HL-60 (cell line): ENCODE results near the gene SPART.

Experiments used
- DNase-seq, 2 experiments: peaks; one replicate each; pipeline ENCODE4 v3.0.0-alpha.2; 2010 to 2020; ENCODE audit warnings: low read depth in 1 of 2, low spot score in 1 of 2
- H3K27ac ChIP-seq: fragments of 250-450 bp; sonication (Bioruptor Pico); replicated peaks from 2 replicates; pipeline ENCODE4 v1.5.1; 2020; ENCODE audit warnings: mild to moderate bottlenecking, moderate library complexity
- H3K27me3 ChIP-seq: fragments of 250-450 bp; sonication (Bioruptor Pico); 2 replicates; pipeline ENCODE4 v1.5.1; 2021; ENCODE audit warnings: mild to moderate bottlenecking, moderate library complexity; ENCODE audit not compliant: insufficient read depth, poor library complexity, severe bottlenecking
- H3K4me3 ChIP-seq: replicated peaks from 2 replicates; pipeline ENCODE4 v1.5.1; 2011; ENCODE audit warnings: mild to moderate bottlenecking, control low read depth, low read length; ENCODE audit not compliant: insufficient read depth
- GABPA ChIP-seq: IDR thresholded peaks from 2 replicates; pipeline ENCODE4 v1.6.1; 2012; ENCODE audit warnings: low read depth
- POLR2AphosphoS5 ChIP-seq: IDR thresholded peaks from 2 replicates; pipeline ENCODE4 v1.6.1; 2012; ENCODE audit warnings: low read depth
- SPI1 ChIP-seq: IDR thresholded peaks from 2 replicates; pipeline ENCODE4 v1.6.1; 2012; ENCODE audit warnings: low read depth, mild to moderate bottlenecking, borderline replicate concordance
- TF ChIP-seq, protein P1 (sequence below): IDR thresholded peaks from 2 replicates; pipeline ENCODE4 v1.6.1; 2012; ENCODE audit warnings: low read depth; ENCODE audit not compliant: insufficient replicate concordance
- TF ChIP-seq, protein P2 (sequence below): IDR thresholded peaks from one replicate; pipeline ENCODE4 v1.5.1; 2011; ENCODE audit warnings: low read length, control low read depth, inconsistent platforms; ENCODE audit not compliant: insufficient read depth

SPART gene

DNA sequence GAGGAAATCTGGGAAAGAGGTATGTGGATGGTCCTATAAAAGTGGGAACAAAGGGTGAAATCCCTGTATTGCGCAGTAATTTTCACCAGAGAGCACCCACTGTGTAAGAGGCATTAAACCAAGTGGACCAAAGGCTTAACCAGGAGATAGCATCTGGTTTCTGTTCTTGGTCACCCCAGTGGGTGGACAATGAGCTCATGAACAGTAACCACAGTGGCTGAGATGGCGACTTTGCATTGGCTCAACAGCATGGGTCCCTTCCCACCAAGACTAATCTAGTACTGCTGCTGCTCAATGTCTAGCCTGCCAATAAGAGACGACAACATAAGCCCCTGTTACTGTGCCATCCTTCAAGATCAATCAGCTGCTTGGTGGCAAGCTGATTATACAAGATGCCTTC lies 85.2 kb downstream of the SPART start:
- H3K4me3 ChIP-seq: no peak overlapping the region
- TF ChIP-seq GABPA (no peak), SPI1 (no peak), POLR2AphosphoS5 (no peak)
- TF ChIP-seq, protein P1, sequence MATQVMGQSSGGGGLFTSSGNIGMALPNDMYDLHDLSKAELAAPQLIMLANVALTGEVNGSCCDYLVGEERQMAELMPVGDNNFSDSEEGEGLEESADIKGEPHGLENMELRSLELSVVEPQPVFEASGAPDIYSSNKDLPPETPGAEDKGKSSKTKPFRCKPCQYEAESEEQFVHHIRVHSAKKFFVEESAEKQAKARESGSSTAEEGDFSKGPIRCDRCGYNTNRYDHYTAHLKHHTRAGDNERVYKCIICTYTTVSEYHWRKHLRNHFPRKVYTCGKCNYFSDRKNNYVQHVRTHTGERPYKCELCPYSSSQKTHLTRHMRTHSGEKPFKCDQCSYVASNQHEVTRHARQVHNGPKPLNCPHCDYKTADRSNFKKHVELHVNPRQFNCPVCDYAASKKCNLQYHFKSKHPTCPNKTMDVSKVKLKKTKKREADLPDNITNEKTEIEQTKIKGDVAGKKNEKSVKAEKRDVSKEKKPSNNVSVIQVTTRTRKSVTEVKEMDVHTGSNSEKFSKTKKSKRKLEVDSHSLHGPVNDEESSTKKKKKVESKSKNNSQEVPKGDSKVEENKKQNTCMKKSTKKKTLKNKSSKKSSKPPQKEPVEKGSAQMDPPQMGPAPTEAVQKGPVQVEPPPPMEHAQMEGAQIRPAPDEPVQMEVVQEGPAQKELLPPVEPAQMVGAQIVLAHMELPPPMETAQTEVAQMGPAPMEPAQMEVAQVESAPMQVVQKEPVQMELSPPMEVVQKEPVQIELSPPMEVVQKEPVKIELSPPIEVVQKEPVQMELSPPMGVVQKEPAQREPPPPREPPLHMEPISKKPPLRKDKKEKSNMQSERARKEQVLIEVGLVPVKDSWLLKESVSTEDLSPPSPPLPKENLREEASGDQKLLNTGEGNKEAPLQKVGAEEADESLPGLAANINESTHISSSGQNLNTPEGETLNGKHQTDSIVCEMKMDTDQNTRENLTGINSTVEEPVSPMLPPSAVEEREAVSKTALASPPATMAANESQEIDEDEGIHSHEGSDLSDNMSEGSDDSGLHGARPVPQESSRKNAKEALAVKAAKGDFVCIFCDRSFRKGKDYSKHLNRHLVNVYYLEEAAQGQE: no peak
- TF ChIP-seq, protein P2, sequence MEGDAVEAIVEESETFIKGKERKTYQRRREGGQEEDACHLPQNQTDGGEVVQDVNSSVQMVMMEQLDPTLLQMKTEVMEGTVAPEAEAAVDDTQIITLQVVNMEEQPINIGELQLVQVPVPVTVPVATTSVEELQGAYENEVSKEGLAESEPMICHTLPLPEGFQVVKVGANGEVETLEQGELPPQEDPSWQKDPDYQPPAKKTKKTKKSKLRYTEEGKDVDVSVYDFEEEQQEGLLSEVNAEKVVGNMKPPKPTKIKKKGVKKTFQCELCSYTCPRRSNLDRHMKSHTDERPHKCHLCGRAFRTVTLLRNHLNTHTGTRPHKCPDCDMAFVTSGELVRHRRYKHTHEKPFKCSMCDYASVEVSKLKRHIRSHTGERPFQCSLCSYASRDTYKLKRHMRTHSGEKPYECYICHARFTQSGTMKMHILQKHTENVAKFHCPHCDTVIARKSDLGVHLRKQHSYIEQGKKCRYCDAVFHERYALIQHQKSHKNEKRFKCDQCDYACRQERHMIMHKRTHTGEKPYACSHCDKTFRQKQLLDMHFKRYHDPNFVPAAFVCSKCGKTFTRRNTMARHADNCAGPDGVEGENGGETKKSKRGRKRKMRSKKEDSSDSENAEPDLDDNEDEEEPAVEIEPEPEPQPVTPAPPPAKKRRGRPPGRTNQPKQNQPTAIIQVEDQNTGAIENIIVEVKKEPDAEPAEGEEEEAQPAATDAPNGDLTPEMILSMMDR: no peak
- no peak for DNase-seq

GRCh38 chr13:36259361-36260137 lies 86.6 kb downstream of the SPART start:
- no peaks in the 10 kb centered on the region for H3K27me3 ChIP-seq
- no peak overlapping the region for H3K27ac ChIP-seq
- no peak overlapping the region for H3K4me3 ChIP-seq
- TF ChIP-seq SPI1 (no peak), GABPA (no peak), POLR2AphosphoS5 (no peak)
- TF ChIP-seq, protein P2: no peak
- TF ChIP-seq, protein P1: no peak
- no peak for DNase-seq

More for the DNA sequence above, 85.2 kb downstream of the SPART start:
- H3K27ac ChIP-seq: no peak overlapping the region
- H3K27me3 ChIP-seq: no peaks in the 10 kb centered on the region

DNA sequence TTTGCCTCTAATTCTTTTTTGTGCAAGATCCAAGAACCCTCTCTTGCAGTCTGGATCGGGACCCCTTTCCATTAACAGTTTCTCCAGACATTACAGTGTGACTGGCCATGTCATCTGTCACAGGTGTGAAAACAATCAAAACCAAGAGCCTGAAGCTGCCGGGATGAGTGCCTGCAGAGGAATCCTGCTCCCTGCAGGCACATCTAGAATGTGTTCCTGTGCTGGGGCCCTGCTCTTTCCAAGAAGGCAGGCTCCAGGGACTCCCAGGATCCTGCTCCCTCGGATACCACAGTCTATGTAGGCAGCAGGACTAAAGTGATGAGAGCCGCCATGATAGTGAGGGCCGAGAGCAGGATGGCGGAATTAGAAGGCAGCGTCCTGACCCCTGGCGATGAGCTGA lies 87.4 kb downstream of the SPART start:
- Histone ChIP-seq H3K27me3 (no peaks in the 10 kb centered on the region), H3K4me3 (no peak overlapping the region), H3K27ac (no peak overlapping the region)
- TF ChIP-seq POLR2AphosphoS5 (no peak), GABPA (no peak), SPI1 (no peak)
- TF ChIP-seq, protein P2: no peak
- TF ChIP-seq, protein P1: no peak
- DNase-seq: no peak
